NCI-H1417 treated with DMSO at 0.1 percent for 48 hours (cell line): ENCODE data around the gene ADH7.
"Not testable (repeated sequence)": the region's sequence is repeated elsewhere in the genome, so short reads cannot be mapped to it uniquely, and the experiment has no call there.

Experiments used
- DNase-seq: peaks from one replicate; lab custom pipeline; 2025; lab: John Stamatoyannopoulos, UW

ADH7 gene

DNA sequence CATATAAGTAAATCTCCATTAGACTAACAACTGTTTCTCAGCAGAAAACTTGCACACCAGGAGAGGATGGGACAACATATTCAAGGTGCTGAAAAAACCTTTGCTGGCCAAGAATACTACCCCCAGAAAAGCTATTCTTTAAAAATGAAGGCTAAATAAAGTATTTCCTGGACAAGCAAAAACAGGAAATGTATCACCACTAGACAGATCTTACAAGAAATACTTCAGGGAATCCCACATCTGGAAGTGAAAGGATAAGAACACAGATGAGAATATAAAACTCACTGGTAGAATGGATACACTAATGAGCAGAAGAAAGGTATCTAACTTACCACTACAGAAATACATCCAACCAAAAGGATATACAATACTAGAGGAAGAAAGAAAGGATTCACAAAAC lies 55.6 kb downstream of the ADH7 start:
- DNase-seq, result no peak

DNA sequence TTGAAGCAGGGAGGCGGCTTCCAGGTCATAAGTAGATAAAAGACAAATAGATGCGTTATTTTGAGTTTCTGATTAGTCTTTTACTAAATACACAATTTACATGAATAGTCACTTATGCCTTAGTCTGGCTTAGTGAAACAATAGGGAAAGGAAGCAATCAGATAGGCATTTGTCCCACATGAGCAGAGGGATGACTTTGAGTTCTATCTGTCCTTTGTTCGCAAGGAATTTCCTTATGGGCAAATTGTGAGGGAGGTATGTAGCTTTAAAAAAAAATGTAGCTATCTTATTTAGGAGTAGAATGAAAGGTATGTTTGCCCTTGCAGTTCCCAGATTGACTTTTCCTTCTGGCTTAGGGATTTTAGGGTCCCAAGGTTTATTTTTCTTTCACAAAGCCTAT lies 56.3 kb downstream of the ADH7 start:
- no peak for DNase-seq

DNA sequence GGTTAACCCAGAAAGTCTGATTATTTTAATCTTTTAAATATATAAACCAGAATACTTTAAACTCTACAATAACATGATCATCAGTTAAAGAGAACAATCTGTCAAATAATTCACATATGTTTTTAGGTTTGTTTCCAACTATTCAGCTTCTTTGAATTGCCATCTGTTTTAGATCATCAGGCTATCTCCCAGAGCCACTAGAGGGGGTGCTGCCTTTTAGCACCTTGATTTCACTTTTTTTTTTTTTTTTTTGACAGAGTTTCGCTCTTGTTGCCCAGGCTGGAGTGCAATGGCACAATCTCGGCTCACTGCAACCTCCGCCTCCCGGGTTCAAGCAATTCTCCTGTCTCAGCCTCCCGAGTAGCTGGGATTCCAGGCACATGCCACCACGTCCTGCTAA lies 57.8 kb downstream of the ADH7 start:
- DNase-seq, result not testable (repeated sequence)

DNA sequence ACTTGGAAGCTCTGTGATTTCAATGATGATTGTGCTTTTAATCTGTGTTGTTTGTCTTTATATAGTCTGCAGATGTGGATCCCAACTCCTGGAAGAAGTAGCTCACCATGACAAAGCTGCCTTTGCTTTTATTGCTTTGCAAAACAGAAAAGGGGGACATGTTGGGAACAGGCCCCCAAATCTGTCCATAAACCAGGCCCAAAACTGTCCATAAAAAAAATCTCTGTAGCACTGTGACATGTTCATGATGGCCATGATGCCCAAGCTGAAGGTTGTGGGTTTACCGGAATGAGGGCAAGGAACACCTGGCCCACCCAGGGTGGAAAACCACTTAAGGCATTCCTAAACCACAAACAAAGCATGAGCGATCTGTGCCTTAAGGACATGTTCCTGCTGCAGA lies 62.7 kb downstream of the ADH7 start:
- not testable (repeated sequence) for DNase-seq

DNA sequence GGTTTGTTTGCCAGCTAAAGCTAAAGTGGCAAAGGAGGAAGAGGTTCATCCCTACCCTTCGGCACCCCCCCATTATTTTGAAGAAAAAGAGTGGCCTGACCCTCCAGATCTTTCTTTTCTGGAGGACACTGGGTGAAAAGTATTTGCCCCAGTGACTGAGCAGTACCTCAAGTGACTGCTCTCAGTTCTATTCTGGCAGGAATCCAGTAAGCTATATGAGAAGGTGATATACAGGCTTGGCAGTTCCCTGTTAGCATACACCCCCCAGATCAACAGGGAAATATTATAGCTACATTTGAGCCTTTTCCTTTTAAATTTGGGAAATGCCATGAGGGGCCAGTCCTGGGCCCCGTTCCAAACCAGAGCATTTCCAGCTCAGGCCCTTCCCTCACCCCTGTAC lies 67.3 kb downstream of the ADH7 start:
- DNase-seq, result not testable (repeated sequence)

DNA sequence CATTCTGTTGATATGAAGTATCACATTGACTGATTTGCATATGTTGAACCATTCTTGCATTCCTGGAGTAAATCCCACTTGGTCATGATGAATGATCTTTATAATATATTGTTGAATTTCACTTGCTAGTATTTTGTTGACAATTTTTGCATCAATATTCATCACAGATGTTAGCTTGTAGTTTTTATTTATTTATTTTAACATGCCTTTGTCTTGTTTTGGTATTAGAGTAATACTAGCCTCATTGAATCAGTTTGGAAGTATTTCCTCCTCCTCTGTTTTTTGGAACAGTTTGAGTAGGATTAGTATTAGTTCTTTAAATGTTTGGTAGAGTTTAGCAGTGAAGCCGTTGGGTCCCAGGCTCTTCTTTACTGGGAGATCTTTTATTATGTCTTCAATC lies 68.7 kb downstream of the ADH7 start:
- no peak for DNase-seq

DNA sequence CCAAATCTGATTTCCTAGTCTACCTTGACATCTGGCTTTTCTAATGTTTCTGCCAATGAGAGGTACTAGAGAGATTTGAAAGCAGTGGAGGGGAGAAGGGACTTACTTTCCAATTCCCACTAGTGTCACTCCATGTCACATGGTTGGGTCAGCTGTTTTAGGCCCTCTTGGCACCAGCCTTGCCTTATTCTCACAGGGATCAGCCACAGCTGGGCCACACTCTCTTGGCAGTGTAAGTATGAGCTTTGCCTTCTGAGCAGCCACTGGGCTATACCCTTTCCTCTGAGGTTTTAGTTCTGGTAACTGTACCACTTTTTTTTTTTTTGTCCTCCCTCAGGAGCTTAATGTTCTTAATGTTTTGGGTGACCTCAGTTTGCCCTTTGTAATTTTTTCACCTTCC lies 72.4 kb downstream of the ADH7 start:
- DNase-seq, result no peak
